Neural progenitor cell (in vitro differentiated cells): ENCODE data around the gene RPUSD2. TPM values are rescaled to one million over a fixed set of nuclear protein-coding genes. Genes with fewer than 3 reads are reported as not detected.

Experiments
- DNase-seq: peaks from one replicate; pipeline ENCODE4 v3.0.0-alpha.2; 2016; ENCODE audit warnings: low spot score
- H2AFZ ChIP-seq: fragments of 200-600 bp; sonication (generic); replicated peaks from 2 replicates; pipeline ENCODE4 v1.6.1; 2016; ENCODE audit warnings: antibody characterized with exemption
- H3F3A ChIP-seq: fragments of 200-600 bp; sonication (generic); 2 replicates; pipeline ENCODE4 v1.6.1; 2016; ENCODE audit warnings: antibody characterized with exemption, low read depth
- H3K27ac ChIP-seq: fragments of 200-600 bp; sonication (generic); 2 replicates; pipeline ENCODE4 v1.5.1; 2016; ENCODE audit warnings: mild to moderate bottlenecking
- H3K27me3 ChIP-seq: fragments of 200-600 bp; sonication (generic); 2 replicates; pipeline ENCODE4 v1.6.1; 2016; ENCODE audit warnings: mild to moderate bottlenecking, moderate library complexity
- H3K36me3 ChIP-seq: fragments of 200-600 bp; sonication (generic); 2 replicates; pipeline ENCODE4 v1.5.1; 2016
- H3K4me1 ChIP-seq: fragments of 200-600 bp; sonication (generic); 2 replicates; pipeline ENCODE4 v1.6.1; 2016; ENCODE audit warnings: mixed run types
- H3K4me2 ChIP-seq: fragments of 200-600 bp; sonication (generic); 2 replicates; pipeline ENCODE4 v1.6.1; 2016
- H3K4me3 ChIP-seq: fragments of 200-600 bp; sonication (generic); 2 replicates; pipeline ENCODE4 v1.5.1; 2016
- H3K79me2 ChIP-seq: fragments of 200-600 bp; sonication (generic); 2 replicates; pipeline ENCODE4 v1.6.1; 2016; ENCODE audit warnings: low read depth
- H3K9ac ChIP-seq: fragments of 200-600 bp; sonication (generic); 2 replicates; pipeline ENCODE4 v1.6.1; 2016
- H3K9me3 ChIP-seq: fragments of 200-600 bp; sonication (generic); 2 replicates; pipeline ENCODE4 v1.5.1; 2016; ENCODE audit warnings: low read depth
- H4K20me1 ChIP-seq: fragments of 200-600 bp; sonication (generic); 2 replicates; pipeline ENCODE4 v1.6.1; 2016; ENCODE audit warnings: low read depth
- H3K27ac Mint-ChIP-seq: 3 replicates; pipeline ENCODE4 v1.8.0; 2021; ENCODE audit warnings: mixed read lengths
- H3K27me3 Mint-ChIP-seq: 2 replicates; pipeline ENCODE4 v1.8.0; 2022; ENCODE audit warnings: low read depth, mild to moderate bottlenecking, inconsistent platforms, moderate library complexity, mixed read lengths; ENCODE audit not compliant: insufficient read depth
- H3K36me3 Mint-ChIP-seq: 3 replicates; pipeline ENCODE4 v1.8.0; 2021; ENCODE audit warnings: mixed read lengths
- H3K4me1 Mint-ChIP-seq: 3 replicates; pipeline ENCODE4 v1.8.0; 2021; ENCODE audit warnings: mixed read lengths
- H3K4me3 Mint-ChIP-seq: 3 replicates; pipeline ENCODE4 v1.8.0; 2021; ENCODE audit warnings: mild to moderate bottlenecking, moderate library complexity, mixed read lengths
- H3K9me3 Mint-ChIP-seq: 3 replicates; pipeline ENCODE4 v1.8.0; 2020; ENCODE audit warnings: mixed read lengths
- CTCF ChIP-seq: fragments of 200-600 bp; sonication (generic); IDR thresholded peaks from 2 replicates; pipeline ENCODE4 v1.5.1; 2017; ENCODE audit warnings: antibody characterized with exemption, mild to moderate bottlenecking
- EZH2 ChIP-seq: fragments of 200-600 bp; sonication (generic); IDR thresholded peaks from 2 replicates; pipeline ENCODE4 v1.6.1; 2017; ENCODE audit warnings: antibody characterized with exemption, mild to moderate bottlenecking, moderate library complexity
- EZH2phosphoT487 ChIP-seq: fragments of 200-600 bp; sonication (generic); IDR thresholded peaks from 2 replicates; pipeline ENCODE4 v1.6.1; 2017; ENCODE audit warnings: antibody characterized with exemption
- small RNA-seq: library from RNA; depleted of rRNA; stranded (forward); fragments of <200 nt; gene quantifications from one replicate; pipeline ENCODE3, GENCODE V24; 2015
- total RNA-seq: library from RNA; depleted of rRNA; stranded (reverse); fragments of >200 nt; gene quantifications from 2 replicates; pipeline ENCODE4 v1.2.3, GENCODE V29; 2015; ENCODE audit warnings: low replicate concordance

Gene RPUSD2
- total RNA-seq, 1 donor from 2014 or later = 5.0 TPM

DNA sequence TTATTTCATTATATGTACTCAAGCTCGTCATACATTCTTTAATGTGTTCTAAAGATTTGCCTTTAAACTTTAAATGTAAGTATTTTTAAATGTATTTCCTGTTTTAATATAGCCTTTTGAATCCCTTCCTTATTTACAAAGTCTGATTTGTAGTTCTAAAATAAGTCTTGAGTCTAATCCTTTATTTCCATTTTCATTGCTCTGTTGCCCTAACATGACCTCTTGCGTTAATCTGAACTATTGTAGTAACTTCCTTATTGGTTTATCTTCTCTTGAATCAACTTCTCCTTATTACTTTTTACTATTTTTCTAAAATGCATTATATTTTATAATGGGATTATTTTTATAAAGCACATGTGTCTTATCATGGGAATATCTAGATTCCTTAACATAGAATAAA, 48.9 kb downstream of the RPUSD2 start:
- H3K4me1 ChIP-seq = no peaks in the 10 kb centered on the region
- H3K79me2 ChIP-seq = no peaks in the 10 kb centered on the region
- no peak overlapping the region for H3K27ac Mint-ChIP-seq
- H3K4me2 ChIP-seq = no peak overlapping the region
- no peak overlapping the region for H3K27ac ChIP-seq
- H3F3A ChIP-seq = no peaks in the 10 kb centered on the region
- no peaks in the 10 kb centered on the region for H3K9me3 Mint-ChIP-seq
- TF ChIP-seq CTCF (no peak), EZH2 (no peak), EZH2phosphoT487 (no peak)
- H3K36me3 ChIP-seq = peaks cover 4% of the 10 kb centered on the region
- no peaks in the 10 kb centered on the region for H4K20me1 ChIP-seq
- H3K27me3 ChIP-seq = no peaks in the 10 kb centered on the region
- H3K27me3 Mint-ChIP-seq = no peaks in the 10 kb centered on the region
- H3K4me1 Mint-ChIP-seq = no peaks in the 10 kb centered on the region
- no peak overlapping the region for H3K4me3 ChIP-seq
- H3K9ac ChIP-seq = no peak overlapping the region
- no peak overlapping the region for H2AFZ ChIP-seq
- DNase-seq = no peak
- H3K9me3 ChIP-seq = no peaks in the 10 kb centered on the region
- H3K36me3 Mint-ChIP-seq = peaks cover 15% of the 10 kb centered on the region
- H3K4me3 Mint-ChIP-seq = no peak overlapping the region

GRCh38 chr15:40618906-40619305, 49.8 kb downstream of the RPUSD2 start:
- Histone ChIP-seq H4K20me1 (no peaks in the 10 kb centered on the region), H3K79me2 (no peaks in the 10 kb centered on the region), H3K9me3 (no peaks in the 10 kb centered on the region), H3K27ac (no peak overlapping the region), H3F3A (no peaks in the 10 kb centered on the region), H3K4me1 (no peaks in the 10 kb centered on the region), H3K9ac (no peak overlapping the region), H3K4me3 (no peak overlapping the region), H2AFZ (no peak overlapping the region), H3K4me2 (no peak overlapping the region), H3K27me3 (no peaks in the 10 kb centered on the region), H3K36me3 (no peaks in the 10 kb centered on the region)
- Mint-ChIP-seq H3K4me1 (no peaks in the 10 kb centered on the region), H3K27me3 (no peaks in the 10 kb centered on the region), H3K36me3 (peaks cover 15% of the 10 kb centered on the region), H3K27ac (no peak overlapping the region), H3K9me3 (no peaks in the 10 kb centered on the region), H3K4me3 (no peak overlapping the region)
- TF ChIP-seq EZH2phosphoT487 = no peak
- no peak for TF ChIP-seq CTCF
- no peak for TF ChIP-seq EZH2
- no peak for DNase-seq

DNA sequence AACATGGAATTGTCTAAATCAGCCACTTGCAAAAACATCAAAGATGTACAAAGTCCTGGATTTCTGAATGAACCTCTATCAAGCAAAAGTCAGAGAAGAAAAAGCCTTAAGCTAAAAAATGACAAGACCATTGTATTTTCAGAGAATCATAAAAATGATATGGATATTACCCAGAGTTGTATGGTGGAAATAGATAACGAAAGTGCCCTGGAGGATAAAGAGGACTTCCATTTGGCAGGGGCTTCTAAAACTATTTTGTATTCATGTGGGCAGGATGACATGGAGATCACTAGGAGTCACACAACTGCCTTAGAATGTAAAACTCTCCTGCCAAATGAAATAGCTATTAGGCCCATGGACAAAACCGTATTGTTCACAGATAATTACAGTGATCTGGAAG, 54.3 kb downstream of the RPUSD2 start:
- H3K27ac Mint-ChIP-seq = no peak overlapping the region

More for the DNA sequence above, 54.3 kb downstream of the RPUSD2 start:
- Histone ChIP-seq H3K36me3 (no peaks in the 10 kb centered on the region), H3K9ac (peak overlapping the region; percentile 30), H3K9me3 (no peaks in the 10 kb centered on the region), H3K27ac (no peak overlapping the region), H3F3A (no peaks in the 10 kb centered on the region), H3K4me2 (no peak overlapping the region), H3K4me3 (no peak overlapping the region), H4K20me1 (no peaks in the 10 kb centered on the region), H2AFZ (no peak overlapping the region), H3K79me2 (no peaks in the 10 kb centered on the region), H3K27me3 (no peaks in the 10 kb centered on the region), H3K4me1 (no peaks in the 10 kb centered on the region)
- TF ChIP-seq EZH2phosphoT487 = no peak
- DNase-seq = no peak
- H3K36me3 Mint-ChIP-seq = peaks cover 14% of the 10 kb centered on the region
- no peak overlapping the region for H3K4me3 Mint-ChIP-seq
- H3K27me3 Mint-ChIP-seq = no peaks in the 10 kb centered on the region
- H3K9me3 Mint-ChIP-seq = no peaks in the 10 kb centered on the region
- no peaks in the 10 kb centered on the region for H3K4me1 Mint-ChIP-seq

Small RNA genes lying within 50 kb of the gene (small RNA-seq; reads per million reads assigned to genes)
- gene RF00017 (not detected), gene RN7SL376P (not detected), gene RNU6-516P (not detected)

Other genes starting within 250 kb of the RPUSD2 start
- 11.5 and 18.2 TPM in 2 replicates for gene INAFM2, start 245.6 kb upstream of the RPUSD2 start, total RNA-seq
- gene CCDC9B, start 228.4 kb upstream of the RPUSD2 start, total RNA-seq = 0.25 TPM in 1 of 2 replicates, not detected in the other
- gene PHGR1, start 218.3 kb upstream of the RPUSD2 start, total RNA-seq = not detected in 2 replicates
- 0.06 TPM in 1 of 2 replicates, not detected in the other for gene DISP2, start 211.1 kb upstream of the RPUSD2 start, total RNA-seq
- 129 and 152 TPM in 2 replicates for gene KNSTRN, start 186.6 kb upstream of the RPUSD2 start, total RNA-seq
- gene IVD, start 163.5 kb upstream of the RPUSD2 start, total RNA-seq = 18.0 and 38.4 TPM in 2 replicates
- 5.8 and 13.7 TPM in 2 replicates for gene BAHD1, start 128.3 kb upstream of the RPUSD2 start, total RNA-seq
- 11.9 and 17.5 TPM in 2 replicates for gene CHST14, start 98.3 kb upstream of the RPUSD2 start, total RNA-seq
- gene CCDC32, start 4.3 kb upstream of the RPUSD2 start, total RNA-seq = 17.3 and 22.4 TPM in 2 replicates
- 71.7 and 125 TPM in 2 replicates for gene KNL1, start 24.9 kb downstream of the RPUSD2 start, total RNA-seq
- gene RAD51, start 125.9 kb downstream of the RPUSD2 start, total RNA-seq = 27.2 and 48.1 TPM in 2 replicates
- 13.2 and 16.3 TPM in 2 replicates for gene RMDN3, start 186.0 kb downstream of the RPUSD2 start, total RNA-seq
- gene GCHFR, start 194.8 kb downstream of the RPUSD2 start, total RNA-seq = 2.8 and 3.0 TPM in 2 replicates
- gene C15orf62, start 200.7 kb downstream of the RPUSD2 start, total RNA-seq = not detected in 2 replicates
- 19.3 and 20.2 TPM in 2 replicates for gene ZFYVE19, start 237.8 kb downstream of the RPUSD2 start, total RNA-seq
- 23.3 and 49.3 TPM in 2 replicates for gene DNAJC17, start 238.2 kb downstream of the RPUSD2 start, total RNA-seq